Vagina (tissue), 2 donors: ENCODE data around the gene EID2B.

ENCODE experiments used
- POLR2A ChIP-seq, 2 donors: fragments of 450-650 bp; IDR thresholded peaks; one replicate each; pipeline ENCODE4 v1.6.1; 2017; ENCODE audit warnings: antibody characterized with exemption in 2 of 2, mild to moderate bottlenecking in 2 of 2, moderate library complexity in 2 of 2
- POLR2AphosphoS5 ChIP-seq, 2 donors: sonication (generic); formaldehyde crosslinking; IDR thresholded peaks; one replicate each; pipeline ENCODE4 v1.9.0; 2017; ENCODE audit warnings: antibody characterized with exemption in 2 of 2, mild to moderate bottlenecking in 2 of 2, low read depth in 1 of 2; ENCODE audit not compliant: insufficient read depth in 1 of 2
- TF ChIP-seq, protein P1 (sequence below), 3 experiments: fragments of 450-650 bp in 2 of 3; fragments of 200-600 bp in 1 of 3; sonication (generic) in 1 of 3; IDR thresholded peaks; one replicate each; pipeline ENCODE4 v1.5.1; 2017 to 2019; ENCODE audit warnings: antibody characterized with exemption in 3 of 3, mild to moderate bottlenecking in 2 of 3, moderate library complexity in 2 of 3

DNA sequence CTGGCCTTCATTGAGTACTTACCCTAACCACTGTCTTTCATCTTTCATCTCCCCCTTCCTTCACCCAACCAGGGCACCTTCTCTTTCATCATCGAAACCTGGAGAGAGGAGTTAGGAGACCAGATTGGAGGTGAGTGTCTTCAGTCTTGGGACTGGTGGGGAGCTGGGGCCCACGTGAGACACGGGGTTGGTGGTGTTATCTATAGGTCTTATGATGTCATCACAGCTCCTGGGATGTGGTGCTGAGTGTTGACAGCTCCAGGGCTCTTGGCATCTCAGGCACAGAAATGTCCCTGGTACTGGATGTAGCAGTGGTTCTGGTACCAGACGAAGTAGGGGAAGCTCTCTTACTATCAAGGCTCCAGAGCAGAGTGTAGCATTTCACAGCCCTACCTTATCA, 32.1 kb downstream of the EID2B start:
- TF ChIP-seq POLR2AphosphoS5 (IDR thresholded peaks at IDR 0.05; ENCODE audit: insufficient read depth in 1 of 2, low read depth in 1 of 2) (no peak), POLR2A (IDR thresholded peaks at IDR 0.05) (no peak)
- TF ChIP-seq, protein P1, sequence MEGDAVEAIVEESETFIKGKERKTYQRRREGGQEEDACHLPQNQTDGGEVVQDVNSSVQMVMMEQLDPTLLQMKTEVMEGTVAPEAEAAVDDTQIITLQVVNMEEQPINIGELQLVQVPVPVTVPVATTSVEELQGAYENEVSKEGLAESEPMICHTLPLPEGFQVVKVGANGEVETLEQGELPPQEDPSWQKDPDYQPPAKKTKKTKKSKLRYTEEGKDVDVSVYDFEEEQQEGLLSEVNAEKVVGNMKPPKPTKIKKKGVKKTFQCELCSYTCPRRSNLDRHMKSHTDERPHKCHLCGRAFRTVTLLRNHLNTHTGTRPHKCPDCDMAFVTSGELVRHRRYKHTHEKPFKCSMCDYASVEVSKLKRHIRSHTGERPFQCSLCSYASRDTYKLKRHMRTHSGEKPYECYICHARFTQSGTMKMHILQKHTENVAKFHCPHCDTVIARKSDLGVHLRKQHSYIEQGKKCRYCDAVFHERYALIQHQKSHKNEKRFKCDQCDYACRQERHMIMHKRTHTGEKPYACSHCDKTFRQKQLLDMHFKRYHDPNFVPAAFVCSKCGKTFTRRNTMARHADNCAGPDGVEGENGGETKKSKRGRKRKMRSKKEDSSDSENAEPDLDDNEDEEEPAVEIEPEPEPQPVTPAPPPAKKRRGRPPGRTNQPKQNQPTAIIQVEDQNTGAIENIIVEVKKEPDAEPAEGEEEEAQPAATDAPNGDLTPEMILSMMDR (IDR thresholded peaks at IDR 0.05): no peak
